Measurements from ENCODE around the gene PCDH9.

- TF ChIP-seq CTCF (IDR thresholded peaks at IDR 0.05) (no peak), EP300 (IDR thresholded peaks at IDR 0.05) (no peak), POLR2A (IDR thresholded peaks at IDR 0.05) (no peak)
These were observed 833.0 kb downstream of the PCDH9 start for GRCh38 chr13:66397133-66397532.
